NCI-H524 (cell line): Measurements from ENCODE around the gene MARCHF10.
"Not testable (repeated sequence)": the region's sequence is repeated elsewhere in the genome, so short reads cannot be mapped to it uniquely, and the experiment has no call there.

ENCODE experiments used
- DNase-seq, 2 experiments: peaks; one replicate each; lab custom pipeline; 2025; lab: John Stamatoyannopoulos, UW

Gene MARCHF10

DNA sequence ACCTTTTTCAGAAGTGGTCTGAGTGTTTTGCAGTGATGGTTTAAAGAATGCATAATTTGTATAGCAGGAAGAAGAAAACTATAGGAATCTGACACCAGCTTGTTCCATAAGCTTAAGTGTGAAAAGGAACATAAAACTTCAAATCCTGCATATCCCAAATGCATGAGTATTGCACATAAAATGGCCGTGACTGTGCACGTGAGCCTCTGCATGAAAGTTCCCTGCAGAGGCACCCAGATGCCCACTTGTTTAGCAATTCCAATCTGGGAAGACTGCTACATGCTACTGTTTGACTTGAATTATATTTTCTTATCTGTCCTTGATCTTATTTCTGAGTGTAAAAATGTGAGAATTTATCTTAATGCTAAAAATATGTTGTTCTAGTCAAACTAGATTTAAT is 21.5 kb downstream of the MARCHF10 start:
- no peak for DNase-seq

DNA sequence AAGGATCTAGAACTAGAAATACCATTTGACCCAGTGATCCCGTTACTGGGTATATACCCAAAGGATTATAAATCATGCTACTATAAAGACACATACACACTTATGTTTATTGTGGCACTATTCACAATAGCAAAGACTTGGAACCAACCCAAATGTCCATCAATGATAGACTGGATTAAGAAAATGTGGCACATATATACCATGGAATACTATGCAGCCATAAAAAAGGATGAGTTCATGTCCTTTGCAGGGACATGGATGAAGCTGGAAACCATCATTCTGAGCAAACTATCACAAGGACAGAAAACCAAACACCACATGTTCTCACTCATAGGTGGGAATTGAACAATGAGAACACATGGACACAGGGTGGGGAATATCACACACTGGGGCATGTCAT is 22.1 kb downstream of the MARCHF10 start:
- not testable (repeated sequence) for DNase-seq

DNA sequence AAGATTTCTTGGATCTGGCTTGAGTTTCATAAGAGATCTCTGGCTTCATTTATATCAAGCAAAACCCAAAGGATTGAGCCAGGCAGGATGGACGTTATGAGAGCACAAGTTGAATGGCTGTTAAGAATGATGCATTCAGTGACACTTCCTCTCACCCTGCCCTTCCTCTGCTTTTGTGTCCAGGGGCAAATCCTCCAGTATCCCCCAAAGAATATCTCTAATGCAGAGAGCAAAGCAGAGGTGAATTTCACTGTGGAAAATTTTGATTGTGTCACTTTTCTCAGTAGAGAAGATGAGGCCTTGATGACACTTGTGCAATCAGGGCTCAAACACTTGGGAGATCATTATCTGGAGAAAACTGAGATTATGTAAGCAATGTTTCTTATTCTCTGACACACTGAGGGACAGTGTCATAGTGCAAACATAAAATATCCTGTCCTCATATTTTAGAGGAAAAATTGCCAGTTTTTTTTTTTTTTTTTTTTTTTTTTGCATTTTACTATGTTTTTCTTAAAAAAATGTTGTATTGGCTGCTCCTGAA is 25.3 kb downstream of the MARCHF10 start:
- DNase-seq: no peak

DNA sequence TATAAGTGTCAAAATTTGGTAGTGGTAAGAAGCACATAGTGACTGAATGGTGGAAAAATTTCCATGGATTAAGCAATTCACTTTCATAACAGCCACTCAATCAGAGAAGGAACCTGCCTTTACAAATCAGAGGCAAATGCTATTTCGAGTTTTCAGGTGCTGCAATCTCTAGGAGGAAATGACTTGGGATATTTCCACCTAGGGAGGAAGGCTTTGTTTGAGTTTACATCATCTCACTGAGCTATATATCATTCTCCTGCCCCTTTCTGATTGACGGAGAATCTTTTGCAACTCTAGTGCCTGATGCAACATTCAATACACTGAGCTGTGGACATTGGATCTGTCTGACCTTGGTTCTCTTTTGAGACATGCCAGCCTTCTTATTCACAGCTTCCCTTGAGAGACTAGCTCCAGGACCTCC is 26.3 kb downstream of the MARCHF10 start:
- no peak for DNase-seq

DNA sequence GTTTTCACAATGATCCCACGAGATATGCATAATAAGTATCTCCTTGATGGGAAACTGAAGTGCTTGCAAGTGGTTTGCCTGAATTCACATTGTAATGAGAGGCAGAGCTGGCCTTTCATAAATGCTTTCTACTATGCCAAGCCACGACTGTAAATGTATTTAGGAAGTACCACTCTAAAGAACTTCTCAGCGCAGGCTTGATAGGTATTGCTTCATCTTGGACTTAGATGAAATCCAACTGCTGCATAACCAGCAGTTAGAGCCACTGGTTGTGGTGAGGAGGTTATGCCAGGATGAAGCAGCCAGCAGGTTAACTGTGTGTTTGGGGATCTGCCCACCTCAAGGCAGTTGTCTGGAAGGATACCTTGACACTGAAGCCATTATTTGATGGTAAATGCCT is 26.8 kb downstream of the MARCHF10 start:
- DNase-seq: peak in 1 of 2 experiments; percentile 14

DNA sequence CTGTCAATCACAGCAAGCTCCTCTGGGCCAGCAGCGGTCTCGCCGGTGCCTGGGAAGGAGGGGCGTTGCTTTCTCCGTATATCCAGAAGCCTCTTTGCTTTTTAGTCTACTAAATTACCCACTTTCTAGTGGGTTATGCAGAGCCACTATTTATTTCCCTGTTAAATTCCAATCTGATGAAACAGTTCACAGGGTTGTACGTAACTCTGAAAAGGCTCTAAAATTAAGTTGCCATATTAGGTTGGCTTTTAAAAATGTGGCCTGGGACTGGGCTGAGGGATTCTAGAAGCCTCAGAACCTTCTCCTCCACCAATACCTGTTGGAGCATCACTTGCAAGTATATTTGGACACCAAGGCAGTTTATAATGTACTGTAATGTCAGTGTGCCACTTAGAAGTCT is 27.2 kb downstream of the MARCHF10 start:
- no peak for DNase-seq

DNA sequence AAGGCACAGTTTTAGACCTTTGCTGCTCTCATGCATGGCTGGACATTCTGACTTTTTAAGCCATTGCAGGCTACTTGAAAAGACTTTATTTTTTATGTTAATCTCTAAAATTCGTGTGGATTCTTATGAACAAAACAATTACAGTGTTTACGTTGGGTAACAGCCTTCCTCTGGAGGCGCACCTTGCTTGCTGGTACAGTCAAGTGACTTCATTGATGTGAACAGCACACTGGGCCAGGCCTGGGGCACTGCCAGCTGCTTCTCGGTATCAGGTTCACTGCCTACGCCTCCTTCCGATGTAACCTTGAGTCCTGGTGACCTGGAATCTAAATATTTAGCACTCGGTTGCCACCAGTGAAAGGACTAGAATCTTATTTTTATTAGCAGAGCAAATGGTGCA is 27.8 kb downstream of the MARCHF10 start:
- DNase-seq: peak in 1 of 2 experiments; percentile 47

DNA sequence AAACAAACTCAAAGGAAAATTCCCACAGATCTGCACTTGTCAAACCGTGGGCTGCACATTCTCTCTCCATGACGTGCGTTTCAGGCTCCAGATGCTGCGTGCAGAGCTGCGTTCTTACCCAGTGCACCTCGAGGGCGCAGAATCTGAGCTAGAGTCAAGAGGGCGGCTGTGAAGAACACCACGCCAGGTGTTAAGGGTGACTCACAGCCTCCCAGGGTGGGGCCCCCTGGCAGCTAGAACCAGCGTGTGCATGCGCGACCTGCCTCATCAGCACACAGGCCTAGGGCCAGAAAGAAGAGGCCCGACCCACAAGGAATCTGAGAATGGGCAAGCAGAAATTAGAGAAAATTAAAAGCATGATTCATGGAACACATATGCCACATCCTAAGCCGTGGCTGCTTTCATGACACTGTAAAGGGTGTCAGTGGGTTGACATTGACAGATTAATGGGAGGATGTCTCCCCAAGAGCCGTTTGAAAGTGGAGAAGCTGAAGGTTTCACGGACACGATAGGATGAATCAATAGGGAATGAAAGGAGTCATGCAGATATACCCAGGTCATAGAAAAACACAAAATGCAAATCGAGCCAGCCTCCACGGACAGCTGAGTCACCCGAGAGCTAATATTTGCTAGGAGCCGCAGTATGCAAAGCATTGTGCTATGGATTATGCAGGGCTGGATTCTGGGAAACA is 29.0 kb downstream of the MARCHF10 start:
- peak; percentile 96 to 98 for DNase-seq

DNA sequence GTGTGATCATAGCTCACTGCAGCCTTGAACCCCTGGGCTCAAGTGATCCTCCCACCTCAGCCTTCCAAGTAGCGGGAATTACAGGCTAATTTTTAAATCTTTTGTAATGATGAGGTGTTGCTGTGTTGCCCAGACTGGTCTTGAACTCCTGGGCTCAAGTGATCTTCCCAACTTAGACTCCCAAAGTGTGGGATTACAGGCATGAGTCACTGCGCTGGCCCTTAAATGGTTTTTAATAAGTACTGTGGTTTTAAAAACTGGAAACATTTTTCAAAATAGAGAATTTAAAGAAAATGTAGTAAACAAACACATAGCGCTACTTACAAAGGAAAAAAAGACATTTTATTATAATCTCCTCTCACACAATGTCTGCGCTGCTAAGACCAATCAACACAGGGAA is 32.2 kb downstream of the MARCHF10 start:
- no peak for DNase-seq

DNA sequence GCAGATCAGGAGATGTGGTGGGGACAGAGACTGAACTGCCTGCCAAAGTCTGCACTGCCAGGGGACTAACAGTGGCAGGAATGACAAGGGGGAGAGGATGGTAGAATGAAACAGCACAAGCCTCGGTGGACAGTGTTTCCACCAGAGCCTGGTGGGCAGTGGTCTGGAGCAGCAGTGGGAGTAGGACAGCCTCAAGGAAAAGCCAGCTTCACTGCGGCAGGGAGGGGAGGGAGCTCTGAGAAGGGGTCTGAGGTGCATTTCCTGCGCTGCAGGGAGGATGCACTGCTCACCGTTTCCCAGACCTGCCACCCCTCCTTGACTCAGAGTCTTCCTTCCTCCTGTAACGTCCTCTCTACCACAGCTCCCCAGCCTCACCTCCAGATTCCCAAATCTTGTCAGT is 33.8 kb downstream of the MARCHF10 start:
- no peak for DNase-seq

DNA sequence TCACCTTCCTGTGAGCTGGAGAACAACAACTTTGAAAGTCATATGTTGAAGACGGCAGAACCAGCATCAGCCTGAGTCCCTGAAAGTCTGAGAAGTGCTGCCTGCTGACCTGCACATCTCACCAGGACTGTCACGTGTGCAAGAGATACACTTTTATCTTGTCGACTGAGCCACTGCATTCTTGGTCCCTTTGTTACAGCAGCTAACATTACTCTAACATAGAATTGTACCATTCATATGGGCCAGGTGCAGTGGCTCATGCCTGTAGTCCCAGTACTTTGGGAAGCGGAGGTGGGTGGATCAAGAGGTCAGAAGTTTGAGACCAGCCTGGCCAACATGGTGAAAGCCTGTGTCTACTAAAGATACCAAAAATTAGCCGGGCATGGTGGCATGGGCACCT is 40.1 kb downstream of the MARCHF10 start:
- DNase-seq: no peak

DNA sequence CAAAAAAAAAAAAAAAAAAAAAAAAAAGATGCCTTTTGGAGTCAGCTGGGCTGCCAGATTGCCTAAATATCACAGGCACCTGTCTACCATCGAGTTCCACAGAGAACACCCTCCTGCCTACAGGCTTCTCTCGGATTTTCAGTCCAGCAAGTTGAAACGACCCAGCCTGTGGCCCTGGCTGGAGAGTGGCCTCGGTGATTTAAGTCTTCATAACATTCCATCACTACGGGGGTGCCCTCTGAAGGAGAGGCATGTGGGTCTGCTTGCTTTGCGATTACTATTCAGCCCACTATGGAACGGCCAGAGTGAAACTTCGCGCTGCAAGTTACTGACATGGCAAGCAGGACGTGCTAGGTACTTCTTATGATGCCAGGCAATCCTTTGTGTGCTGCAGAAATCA is 42.8 kb downstream of the MARCHF10 start:
- no peak for DNase-seq

DNA sequence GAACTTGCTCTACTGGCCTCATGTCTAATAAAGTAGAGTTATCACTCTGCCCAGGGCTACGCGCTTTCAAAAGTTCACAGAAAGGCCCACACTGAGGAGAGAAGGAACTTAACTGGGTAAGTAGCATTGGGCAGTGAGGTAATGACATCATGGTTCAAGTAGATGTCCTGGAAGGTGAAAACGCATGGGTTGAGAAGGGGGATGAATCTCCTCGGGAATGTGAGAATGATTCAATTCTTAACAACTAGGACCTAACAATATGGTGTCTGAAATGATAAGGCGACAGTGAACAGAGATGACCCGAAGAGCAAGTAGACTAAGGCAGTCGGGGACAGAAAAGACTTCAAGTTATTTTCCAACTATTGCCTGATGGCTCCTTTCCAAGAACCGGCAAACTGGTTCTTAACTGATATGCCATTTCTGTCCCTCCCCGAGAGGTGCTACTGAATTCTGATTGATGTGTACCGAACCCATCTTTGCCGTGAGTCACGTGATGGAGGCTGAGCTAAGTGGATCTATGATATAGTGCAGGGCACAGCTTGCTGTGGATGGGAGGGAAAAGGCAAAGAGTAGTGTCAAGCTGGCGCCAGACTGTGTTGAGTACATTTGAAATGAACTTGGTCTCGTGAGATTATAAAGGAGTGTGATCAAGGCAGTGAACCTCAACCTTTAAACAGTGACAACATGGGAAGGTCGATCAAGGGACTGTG is 44.1 kb downstream of the MARCHF10 start:
- DNase-seq: no peak

DNA sequence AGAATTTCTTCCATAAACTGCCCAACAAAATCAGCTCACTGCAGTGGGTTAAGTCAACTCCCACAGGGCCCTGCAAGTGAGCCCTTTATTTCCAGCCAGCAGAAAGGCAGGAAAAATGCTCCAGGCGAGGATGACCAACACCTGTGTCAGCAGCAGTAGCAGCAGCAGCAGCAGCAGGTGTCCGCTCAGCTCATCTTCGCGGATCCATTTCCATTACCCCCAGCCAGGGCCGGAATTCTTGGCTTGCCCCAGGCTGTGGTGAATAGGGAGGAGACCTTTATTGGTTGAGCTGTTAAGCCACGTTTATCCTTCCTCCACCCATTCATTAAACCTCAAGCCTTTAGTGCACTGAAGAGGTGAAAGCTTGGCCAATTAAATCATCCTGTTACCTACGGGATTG is 46.2 kb downstream of the MARCHF10 start:
- DNase-seq: no peak

DNA sequence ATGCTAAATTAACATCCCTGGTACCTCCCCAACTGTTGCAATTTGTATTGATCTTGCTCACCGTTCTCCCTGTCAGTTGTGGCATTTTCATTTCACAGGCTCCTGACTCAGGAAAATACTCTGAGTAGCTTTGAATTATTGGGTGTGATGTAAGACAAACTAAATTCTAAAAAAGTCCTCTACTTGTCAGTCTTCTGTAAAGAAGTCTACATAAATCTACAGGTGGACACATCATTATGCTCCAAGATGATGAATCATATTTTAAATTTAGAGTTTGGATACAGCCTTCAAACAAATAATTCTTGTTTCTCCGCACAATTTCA is 47.2 kb downstream of the MARCHF10 start:
- no peak for DNase-seq

DNA sequence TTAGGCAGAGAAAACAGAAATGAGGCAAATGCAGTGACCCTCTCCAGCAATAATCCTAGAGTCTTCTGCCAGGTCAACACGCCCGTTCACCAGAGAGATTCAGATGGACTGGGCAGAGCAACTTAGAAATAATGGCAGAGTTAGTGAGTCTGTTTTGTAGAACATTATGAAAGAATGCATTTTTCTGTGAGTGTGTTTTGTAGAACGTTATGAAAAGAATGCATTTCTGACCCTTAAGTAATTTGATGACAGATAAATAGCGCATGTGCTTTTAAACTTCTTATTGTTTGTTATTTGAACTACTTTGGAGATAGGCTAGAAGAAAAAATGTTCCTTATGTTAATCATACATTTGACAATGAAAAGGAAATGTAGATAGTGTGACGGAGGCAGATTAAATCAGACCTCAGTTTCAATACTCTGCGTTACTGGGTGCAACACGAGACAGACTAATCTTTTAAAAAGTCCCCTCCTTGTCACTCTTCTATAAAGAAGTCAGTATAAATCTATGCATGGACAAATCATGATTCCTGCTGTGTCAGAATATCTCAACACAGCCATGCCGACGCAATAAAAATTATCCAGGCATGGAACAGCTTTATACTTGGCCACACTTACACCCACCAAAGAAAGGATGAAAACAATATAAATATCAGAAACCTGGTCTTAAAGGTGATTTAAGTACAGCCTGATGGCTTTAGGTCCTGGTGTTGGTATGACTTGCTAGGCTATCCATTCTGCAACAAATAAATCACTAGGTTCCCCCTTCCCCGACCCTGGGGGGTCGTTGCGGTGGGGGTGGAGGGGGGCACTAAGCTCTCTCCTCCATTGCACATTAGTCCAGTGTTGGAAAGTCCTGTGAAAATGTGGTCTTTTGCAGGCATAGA is 47.8 kb downstream of the MARCHF10 start:
- DNase-seq: no peak

DNA sequence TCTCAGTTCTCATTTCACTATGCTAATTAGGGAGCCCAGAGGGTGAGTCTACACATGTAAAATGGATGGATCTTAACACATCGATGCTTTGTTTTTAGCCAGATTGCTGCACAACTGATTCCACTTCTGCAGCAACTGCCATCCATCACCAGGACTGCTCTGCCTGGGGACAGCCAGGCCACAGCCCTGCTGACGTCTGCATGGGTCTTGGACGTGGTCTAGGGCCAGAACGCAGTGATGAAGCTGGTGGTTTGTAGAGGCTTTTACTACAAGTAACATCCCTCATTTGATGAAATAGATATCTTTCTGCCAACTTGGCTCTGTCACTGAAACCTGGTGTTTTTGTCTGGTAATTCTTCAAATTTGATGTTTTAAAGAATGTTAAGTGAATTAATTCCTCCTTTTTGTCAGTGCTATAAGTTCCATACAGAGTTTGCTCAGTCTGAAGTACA is 50.6 kb downstream of the MARCHF10 start:
- no peak for DNase-seq

DNA sequence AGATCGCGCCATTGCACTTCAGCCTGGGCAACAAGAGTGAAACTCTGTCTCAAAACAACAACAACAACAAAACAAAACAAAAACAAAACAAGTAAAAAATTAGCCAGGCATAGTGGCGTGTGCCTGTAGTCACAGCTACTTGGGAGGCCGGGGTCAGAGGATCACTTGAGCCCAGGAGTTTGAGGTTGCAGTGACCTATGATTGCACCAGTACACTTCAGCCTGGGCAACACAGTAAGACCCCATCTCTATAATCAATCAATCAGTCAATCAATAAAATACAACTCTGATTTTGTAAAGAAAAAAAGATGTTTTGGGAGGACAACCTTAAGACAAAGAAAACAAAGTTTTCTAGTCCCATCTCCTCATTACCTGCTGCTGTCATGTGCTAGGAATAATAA is 51.9 kb downstream of the MARCHF10 start:
- DNase-seq: no peak

DNA sequence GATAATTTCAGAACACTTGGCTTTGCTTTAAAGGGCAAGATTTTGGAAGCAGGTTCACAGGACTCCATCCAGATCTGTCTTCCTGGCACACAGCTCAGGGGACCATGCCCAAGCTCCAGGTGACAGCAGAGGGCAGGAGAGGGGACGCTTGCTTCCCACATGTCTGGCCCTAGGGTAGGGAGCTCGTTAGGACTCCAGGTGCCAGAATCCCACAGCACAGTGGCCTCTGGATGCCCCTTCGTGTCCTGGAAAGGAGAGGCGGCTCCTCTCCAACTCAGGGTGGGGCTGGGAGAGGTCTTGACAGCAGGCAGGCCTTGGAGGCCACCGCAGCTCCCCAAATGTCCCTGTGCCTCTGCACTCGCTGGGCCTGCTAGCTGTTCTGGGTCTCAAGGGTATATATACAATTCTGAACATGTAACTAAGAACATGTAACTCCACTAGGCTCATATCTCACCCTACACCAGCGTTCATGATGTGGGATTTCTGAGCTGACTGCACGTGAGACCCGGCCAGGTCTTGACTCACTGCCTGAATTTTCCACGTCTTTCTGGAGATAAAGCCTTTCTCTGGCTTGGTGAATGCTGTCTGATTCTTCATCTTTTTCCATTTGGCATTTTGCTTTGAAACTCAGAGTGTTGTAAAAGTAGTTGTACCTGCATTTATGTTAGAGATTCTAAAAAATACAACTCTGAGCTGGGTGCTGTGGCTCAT is 52.8 kb downstream of the MARCHF10 start:
- peak in 1 of 2 experiments; percentile 27 for DNase-seq

DNA sequence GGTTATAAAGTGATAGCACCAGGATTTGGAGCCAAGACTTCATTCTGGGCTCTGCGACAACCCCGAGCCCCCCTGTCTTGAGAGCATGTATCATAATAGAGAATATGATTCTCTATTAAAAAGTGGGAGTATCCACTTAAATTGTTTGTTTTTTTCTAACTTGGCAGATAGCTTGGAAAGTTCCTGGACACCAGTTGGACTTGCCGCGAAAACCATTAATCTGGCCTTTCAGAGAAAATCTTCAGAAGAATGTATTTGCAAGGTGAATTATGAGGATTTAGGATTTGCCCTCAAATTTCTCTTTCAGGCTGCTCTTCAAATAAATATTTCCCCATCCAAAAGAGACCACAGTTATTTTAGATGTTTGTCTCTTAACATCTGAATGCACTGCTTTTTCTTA is 53.5 kb downstream of the MARCHF10 start:
- DNase-seq: no peak

DNA sequence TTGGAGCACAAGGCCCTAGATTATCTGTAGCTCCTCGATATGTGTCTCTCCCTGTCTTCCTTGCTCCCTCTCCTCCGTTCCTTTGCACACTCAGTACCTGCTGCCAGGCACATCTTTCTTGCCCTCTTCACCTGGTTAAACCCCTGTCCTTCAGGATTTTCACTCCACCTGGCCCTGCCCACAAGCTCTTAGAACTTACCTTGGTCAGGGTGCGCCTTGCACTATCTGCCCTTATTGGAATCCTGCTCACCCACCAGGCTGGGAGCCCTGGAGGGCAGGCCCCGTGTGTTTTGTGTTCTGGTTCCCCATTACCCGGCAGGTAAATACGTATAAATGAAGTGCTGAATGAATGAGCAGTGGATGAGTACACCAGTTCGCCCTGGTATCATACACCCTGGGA is 54.6 kb downstream of the MARCHF10 start:
- no peak for DNase-seq
